ENCODE results near the gene PKD1L1.

DNA sequence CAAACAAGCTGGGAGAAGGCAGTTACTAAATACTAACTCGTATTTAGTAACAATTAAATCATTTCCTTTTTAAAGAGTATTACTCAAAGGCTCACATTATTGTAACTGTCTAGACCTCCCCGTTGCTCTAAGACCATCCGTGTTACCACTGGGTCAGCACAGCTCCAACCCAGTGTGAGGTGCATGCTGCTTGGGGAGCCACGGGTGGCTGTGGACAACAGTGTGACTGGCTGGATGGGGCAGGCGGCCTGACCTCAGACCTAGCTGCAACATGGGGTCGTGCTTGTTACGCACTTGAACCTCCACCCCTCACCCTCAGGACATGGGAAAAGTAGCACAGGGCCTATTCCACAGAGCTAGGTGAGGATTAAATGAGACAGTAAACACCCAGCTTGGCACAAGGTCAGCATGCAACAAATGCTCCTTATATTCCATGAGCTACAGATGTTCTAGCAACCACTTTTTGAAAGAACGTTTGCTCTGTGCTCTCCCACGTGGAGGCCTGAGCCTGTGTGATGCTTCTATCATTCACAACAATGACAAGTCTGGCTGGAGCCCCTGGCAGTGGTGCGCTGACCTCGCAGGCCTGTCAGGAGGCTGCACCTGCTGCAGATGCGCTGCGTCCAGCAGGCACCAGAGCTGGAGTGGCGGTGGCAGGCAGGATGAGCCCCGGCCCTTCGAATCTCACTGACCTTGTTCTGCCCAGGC lies 135.7 kb downstream of the PKD1L1 start:
- TF ChIP-seq, protein P1, sequence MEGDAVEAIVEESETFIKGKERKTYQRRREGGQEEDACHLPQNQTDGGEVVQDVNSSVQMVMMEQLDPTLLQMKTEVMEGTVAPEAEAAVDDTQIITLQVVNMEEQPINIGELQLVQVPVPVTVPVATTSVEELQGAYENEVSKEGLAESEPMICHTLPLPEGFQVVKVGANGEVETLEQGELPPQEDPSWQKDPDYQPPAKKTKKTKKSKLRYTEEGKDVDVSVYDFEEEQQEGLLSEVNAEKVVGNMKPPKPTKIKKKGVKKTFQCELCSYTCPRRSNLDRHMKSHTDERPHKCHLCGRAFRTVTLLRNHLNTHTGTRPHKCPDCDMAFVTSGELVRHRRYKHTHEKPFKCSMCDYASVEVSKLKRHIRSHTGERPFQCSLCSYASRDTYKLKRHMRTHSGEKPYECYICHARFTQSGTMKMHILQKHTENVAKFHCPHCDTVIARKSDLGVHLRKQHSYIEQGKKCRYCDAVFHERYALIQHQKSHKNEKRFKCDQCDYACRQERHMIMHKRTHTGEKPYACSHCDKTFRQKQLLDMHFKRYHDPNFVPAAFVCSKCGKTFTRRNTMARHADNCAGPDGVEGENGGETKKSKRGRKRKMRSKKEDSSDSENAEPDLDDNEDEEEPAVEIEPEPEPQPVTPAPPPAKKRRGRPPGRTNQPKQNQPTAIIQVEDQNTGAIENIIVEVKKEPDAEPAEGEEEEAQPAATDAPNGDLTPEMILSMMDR (IDR thresholded peaks at IDR 0.05), result no peak
- no peak for TF ChIP-seq CHD2 (IDR thresholded peaks at IDR 0.05; ENCODE audit: low read length, partially characterized antibody)
- no peak for TF ChIP-seq MYC (IDR thresholded peaks at IDR 0.05; ENCODE audit: borderline replicate concordance, low read length)
- TF ChIP-seq SMC3 (IDR thresholded peaks at IDR 0.05), result no peak
- TF ChIP-seq EHMT2 (IDR thresholded peaks at IDR 0.05; ENCODE audit: low read depth), result no peak
- no peak for TF ChIP-seq CEBPB (IDR thresholded peaks at IDR 0.05)
- no peak for TF ChIP-seq KDM1A (IDR thresholded peaks at IDR 0.05; ENCODE audit: low read depth)
- TF ChIP-seq CHD4 (IDR thresholded peaks at IDR 0.05; ENCODE audit: borderline replicate concordance), result no peak
- no peak for TF ChIP-seq ZFP36 (IDR thresholded peaks at IDR 0.05; ENCODE audit: borderline replicate concordance, partially characterized antibody)
- no peak for TF ChIP-seq FOSB (CRISPR knock-in tag; IDR thresholded peaks at IDR 0.05)
- no peak for TF ChIP-seq POLR2A (IDR thresholded peaks at IDR 0.05; ENCODE audit: low read length)
